Occipital lobe (tissue), 2 donors: ENCODE measurements around the gene HNRNPU. TPM values are rescaled to one million over a fixed set of nuclear protein-coding genes. Genes with fewer than 3 reads are reported as not detected.

Experiments
- DNase-seq: peaks from one replicate; lab custom pipeline; 2025; lab: John Stamatoyannopoulos, UW
- total RNA-seq: library from RNA; depleted of rRNA; stranded (reverse); fragments of >200 nt; gene quantifications from one replicate; pipeline ENCODE4 v1.2.3, GENCODE V29; 2014

Gene HNRNPU
- total RNA-seq, 1 donor from 2014 or later = 459 TPM

- peak; percentile 94 for DNase-seq
Measured at GRCh38 chr1:244862699-244863490, 1.4 kb downstream of the HNRNPU start.

- DNase-seq = no peak
Measured at GRCh38 chr1:244862354-244862698, 2.0 kb downstream of the HNRNPU start.

DNA sequence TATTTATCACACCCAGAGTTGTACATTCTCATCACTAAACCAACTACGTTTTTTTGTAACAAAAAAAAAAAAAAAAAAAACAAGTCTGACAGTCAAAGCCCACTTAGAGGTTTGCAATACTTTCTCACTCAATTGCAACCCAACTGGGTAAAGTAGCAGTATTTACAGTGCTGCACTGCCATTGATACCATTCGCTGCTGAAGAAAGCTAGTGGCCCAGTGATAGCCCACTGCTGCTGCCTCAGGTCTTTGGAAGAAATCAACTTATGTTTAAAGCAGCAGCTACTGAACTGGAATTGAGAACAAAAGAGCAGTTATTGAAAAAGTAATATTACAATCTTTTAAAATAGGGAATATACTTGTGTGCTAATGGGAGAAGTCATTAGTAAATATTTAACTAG is 2.7 kb downstream of the HNRNPU start:
- DNase-seq = no peak

DNA sequence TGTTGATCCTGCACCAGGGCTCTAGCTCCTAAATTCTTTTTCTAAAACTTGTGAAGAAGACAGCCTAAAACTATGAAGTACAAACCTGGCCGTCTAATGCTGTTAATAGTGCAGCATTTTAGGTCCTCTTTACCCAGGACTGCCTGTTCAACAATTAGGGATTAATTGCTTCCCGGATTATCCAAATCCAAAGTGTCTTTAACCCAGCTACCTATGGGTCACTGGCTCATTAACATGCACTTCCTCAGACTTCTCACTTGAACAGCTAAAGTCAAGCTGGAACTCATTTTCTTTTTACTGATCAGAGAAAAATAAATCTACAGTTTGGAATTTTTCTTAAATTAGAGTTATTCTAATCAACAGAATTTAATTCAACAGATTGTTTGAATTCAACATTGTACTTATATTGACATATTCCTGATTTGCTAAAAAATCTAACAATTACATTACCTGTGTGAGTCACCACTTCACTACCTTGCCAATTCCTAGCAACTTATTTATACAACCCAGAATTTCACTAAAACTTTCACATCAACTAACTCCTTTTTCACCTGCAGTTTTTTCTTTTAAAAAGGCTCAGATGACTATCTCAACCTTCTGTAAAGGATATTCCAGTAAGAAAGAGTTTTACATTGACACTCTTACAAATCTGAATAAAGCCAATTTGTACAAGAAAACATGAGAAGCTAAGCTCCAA is 3.3 kb downstream of the HNRNPU start:
- DNase-seq = no peak

GRCh38 chr1:244860078-244860477 is 4.3 kb downstream of the HNRNPU start:
- no peak for DNase-seq

DNA sequence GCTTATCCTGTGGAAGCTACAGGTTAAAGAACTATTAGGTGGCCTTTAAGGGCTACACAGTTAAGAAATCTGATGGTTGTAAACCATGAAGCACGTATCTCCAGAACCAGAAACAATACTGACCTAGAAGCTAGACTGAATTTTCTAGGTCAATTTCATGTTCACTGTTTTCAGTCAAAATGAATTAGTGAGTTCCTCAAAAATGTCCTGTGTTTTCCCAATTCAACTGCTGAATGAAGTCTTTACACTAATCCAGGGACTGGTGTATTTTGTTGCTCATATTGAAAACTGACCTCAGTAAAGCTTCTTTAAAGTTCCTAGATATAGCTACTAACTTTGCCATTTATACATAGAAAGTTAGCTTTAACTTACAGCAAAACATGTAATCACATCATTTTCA is 6.0 kb downstream of the HNRNPU start:
- DNase-seq = no peak

GRCh38 chr1:244857761-244858160 is 6.6 kb downstream of the HNRNPU start:
- no peak for DNase-seq

- no peak for DNase-seq
Measured at GRCh38 chr1:244854865-244855578, 9.3 kb downstream of the HNRNPU start.

GRCh38 chr1:244854166-244854565 is 10.2 kb downstream of the HNRNPU start:
- DNase-seq = no peak

DNA sequence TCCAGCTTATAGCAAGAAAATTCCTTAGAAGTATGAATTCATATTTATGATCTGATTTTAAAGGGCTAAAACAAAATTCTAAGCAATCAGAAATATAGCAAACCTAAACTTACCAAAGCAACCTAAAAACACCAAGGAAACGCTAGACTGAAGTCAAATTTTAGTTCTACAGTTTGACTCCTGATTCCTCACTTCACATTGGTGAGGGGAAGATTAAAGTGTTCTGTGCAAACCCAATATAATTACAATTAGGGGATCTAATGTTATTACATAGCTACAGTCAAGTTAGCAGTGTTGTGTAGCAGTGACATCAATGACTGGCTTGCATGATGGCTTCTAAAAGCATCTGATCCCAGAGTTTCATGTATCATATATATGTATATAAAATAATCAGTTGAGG is 11.6 kb downstream of the HNRNPU start:
- no peak for DNase-seq

DNA sequence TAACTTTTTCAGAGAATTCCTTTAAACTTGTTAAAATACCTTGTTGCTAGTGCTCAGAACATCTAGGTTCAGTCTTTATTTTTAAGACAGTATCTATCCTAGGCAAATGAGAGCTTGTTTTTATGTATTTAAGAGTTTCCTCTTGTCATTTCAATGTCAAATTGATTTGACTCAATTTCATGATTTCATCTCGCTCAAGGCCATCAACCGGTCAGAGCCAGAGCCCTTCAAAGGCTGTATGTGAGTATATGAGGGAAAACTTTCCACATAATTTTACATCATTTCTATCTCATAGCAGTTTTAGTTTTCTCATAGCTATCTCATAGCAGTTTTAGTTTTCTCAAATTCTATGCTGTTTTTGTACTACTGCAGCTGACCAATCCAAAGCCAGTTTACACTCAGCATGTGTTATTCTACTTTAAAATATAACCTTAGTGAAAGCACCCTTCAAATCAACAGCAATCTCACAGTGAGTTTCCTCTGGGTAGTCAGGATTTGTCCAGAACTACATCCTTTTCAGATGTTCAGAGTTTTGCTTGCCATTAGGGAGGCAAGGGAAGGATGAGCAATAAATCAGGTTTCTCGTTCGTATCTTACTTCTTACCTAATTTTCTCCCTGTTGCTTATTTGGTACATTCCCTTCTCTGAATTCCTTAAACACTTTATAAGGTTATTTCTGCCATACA is 12.7 kb downstream of the HNRNPU start:
- no peak for DNase-seq

DNA sequence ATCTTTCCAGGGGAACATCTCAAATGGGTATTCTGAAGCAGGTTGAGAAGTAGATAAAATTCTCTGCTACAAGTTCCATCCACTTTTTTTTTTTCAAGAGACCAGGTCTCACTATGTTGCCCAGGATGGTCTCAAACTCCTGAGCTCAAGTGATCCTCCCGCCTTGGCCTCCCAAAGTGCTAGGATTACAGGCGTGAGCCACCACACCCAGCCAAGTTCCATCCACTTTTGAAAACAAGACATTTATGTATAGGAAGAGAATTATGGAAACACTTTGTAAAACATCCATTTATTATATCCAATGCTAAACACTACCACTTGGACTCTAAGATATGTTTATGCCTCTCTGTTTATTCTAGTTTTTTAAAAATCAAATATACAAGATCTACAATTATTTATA is 13.4 kb downstream of the HNRNPU start:
- DNase-seq = no peak

DNA sequence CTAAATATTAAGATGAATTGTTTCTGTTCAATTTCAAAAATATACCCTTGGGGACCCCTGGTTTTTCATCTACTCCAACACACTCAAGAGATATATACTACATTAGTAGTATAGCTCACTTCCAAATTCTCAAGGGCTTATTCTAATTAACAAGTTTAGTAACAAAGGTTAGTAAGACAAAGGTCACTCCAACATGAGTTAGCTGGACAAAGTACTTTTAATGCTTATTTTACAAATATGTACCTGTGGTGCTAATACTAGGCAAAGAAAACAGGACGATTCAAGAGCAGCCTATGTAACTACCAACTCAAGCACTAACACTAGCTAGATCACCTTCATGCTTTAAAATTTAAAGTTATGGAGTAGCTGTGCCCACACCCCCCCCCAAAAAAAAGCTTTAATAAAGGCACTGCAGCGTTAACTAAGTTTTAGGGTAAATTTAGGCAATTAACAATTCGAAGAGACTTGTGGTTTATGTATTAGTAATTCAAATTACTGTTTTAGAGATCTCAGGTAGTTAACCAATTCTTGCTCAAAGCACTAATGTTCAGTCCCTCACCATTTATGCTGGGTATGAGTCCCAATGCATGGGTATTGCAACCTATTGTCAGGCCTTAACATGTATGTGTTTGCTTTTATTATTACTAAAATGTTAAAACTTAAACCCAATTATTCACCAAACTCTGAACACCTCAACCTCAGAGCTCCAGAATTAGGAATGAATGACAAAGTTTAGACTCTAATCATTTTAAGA is 14.1 kb downstream of the HNRNPU start:
- no peak for DNase-seq

- DNase-seq = no peak
Measured at GRCh38 chr1:244849189-244849866, 15.0 kb downstream of the HNRNPU start.

DNA sequence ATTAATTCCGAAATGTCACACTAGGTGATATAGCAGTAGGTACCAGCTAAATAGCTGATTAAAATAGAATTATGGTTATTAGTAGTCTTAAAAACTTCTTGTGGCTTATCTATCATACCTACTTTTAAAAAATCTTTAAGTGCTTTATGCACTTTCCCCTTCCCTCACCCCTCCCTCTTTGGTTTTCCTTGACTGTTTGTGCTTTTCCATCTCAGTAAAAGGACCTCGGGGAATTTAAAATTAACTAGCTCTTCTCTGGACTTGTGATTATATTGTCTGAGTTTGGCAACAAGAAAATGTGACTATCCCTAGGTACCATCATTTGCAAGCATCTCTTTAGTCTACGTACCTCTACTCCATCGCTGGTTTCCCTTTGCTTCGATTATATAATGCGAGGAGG is 17.7 kb downstream of the HNRNPU start:
- no peak for DNase-seq

DNA sequence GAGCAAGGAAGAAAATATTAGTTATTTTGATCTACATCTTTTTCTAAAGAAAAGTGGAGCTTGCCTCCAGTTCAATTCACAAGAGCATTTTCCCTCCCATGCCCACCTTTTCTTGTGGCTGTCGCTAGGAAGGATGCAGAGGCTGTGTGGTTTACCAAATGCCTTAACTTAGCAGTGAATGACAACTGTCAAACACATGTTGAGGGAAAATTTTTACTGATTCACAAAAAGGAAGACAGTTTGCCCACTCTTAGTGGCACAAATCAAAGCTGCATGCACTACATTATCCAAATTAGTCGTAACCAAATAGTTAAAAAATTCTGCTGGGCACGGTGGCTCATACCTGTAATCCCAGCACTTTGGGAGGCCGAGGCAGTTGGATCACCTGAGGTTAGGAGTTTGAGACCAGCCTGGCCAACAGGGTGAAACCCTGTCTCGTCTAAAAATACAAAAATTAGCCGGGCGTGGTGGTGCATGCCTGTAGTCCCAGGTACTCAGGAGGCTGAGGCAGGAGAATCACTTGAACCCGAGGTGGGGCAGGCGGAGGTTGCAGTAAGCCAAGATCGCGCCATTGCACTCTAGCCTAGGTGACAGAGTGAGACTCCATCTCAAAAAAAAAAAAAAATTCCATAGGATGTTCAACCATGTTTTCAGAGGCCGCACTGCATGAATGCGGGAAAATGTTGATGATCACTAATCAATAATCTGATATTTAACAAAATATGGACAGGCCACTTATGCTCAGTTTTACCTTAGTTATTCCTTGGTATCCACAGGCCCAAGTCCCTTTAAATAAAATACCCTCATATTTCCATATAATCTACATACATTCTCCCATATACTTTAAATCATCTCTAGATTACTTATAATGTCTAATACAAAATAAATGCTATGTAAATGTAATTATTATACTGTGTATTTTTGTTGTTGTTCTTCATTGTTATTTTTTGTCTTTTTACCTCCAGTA is 19.9 kb downstream of the HNRNPU start:
- DNase-seq = no peak

GRCh38 chr1:244843148-244843978 is 21.0 kb downstream of the HNRNPU start:
- DNase-seq = no peak

- DNase-seq = no peak
Measured at GRCh38 chr1:244841273-244841927, 22.9 kb downstream of the HNRNPU start.
